HCT116 (cell line): Measurements from ENCODE around the gene RXFP3. TPM values are rescaled to one million over a fixed set of nuclear protein-coding genes. Genes with fewer than 3 reads are reported as not detected.

Experiments
- ATAC-seq: fragments of 200-7000 bp; cut with Tn5 transposase; 2 replicates; pipeline ENCODE4 v1.9.1; 2020; ENCODE audit warnings: mild to moderate bottlenecking, moderate library complexity
- BruUV-seq: library from RNA; stranded (reverse); fragments of 400-500 nt; replicated peaks from 2 replicates; lab custom pipeline; 2021; lab: Mats Ljungman, UMichigan
- CTCF ChIA-PET: fragments of 300-600 bp; sonication (Branson Sonifier 250); formaldehyde crosslinking; loops from one replicate; lab custom pipeline; 2021; ENCODE audit warnings: antibody characterized with exemption; lab: Charles Lee
- POLR2A ChIA-PET: fragments of 300-600, 350-600 bp; sonication (Branson Sonifier 250); formaldehyde crosslinking; loops from one replicate; lab custom pipeline; 2021; ENCODE audit warnings: antibody characterized with exemption; lab: Charles Lee
- RAD21 ChIA-PET, 2 experiments: fragments of 300-600 bp; sonication (Branson Sonifier 250); formaldehyde crosslinking; loops; one replicate each; lab custom pipeline; 2023; ENCODE audit warnings: low total read pairs in 2 of 2; ENCODE audit not compliant: uncharacterized antibody in 2 of 2, unreplicated experiment in 2 of 2, low non-redundant PET in 1 of 2; lab: Charles Lee
- DNase-seq: peaks from one replicate; pipeline ENCODE4 v3.0.0-alpha.2; 2010; ENCODE audit warnings: low read depth, low spot score
- H2AFZ ChIP-seq: fragments of 200-600 bp; shearing (Covaris generic), sonication (generic); 2 replicates; pipeline ENCODE4 v1.6.1; 2017; ENCODE audit warnings: low read depth, mixed run types, mixed read lengths, antibody characterized with exemption, low read length; ENCODE audit not compliant: poor library complexity, severe bottlenecking
- H3K27ac ChIP-seq: 2 replicates; pipeline ENCODE4 v1.5.1; 2012; ENCODE audit warnings: low read depth, low read length
- H3K27me3 ChIP-seq: fragments of 200-600 bp; sonication (generic); 2 replicates; pipeline ENCODE4 v1.6.1; 2016; ENCODE audit warnings: mixed run types, low read length, mixed read lengths; ENCODE audit not compliant: insufficient read depth
- H3K36me3 ChIP-seq, 2 experiments: fragments of 200-500 bp in 1 of 2; fragments of 200-600 bp in 1 of 2; sonication (Bioruptor generic) in 1 of 2; sonication (generic) in 1 of 2; 2 replicates each; pipeline versions ENCODE4 v1.5.1 to v1.6.1; 2014 to 2016; ENCODE audit warnings: low read length in 2 of 2, inconsistent platforms in 1 of 2, mixed read lengths in 1 of 2, mixed run types in 1 of 2; ENCODE audit not compliant: insufficient read depth in 2 of 2, control insufficient read depth in 1 of 2
- H3K4me1 ChIP-seq, 2 experiments: fragments of 200-600 bp in 1 of 2; sonication (generic) in 1 of 2; 2 replicates each; pipeline versions ENCODE4 v1.5.1 to v1.6.1; 2012 to 2017; ENCODE audit warnings: low read length in 2 of 2, inconsistent platforms in 1 of 2, mild to moderate bottlenecking in 1 of 2, mixed read lengths in 1 of 2, mixed run types in 1 of 2, moderate library complexity in 1 of 2; ENCODE audit not compliant: insufficient read depth in 2 of 2, control insufficient read depth in 1 of 2
- H3K4me2 ChIP-seq: fragments of 200-600 bp; sonication (generic); 2 replicates; pipeline ENCODE4 v1.6.1; 2017; ENCODE audit warnings: mixed run types, low read length, mixed read lengths
- H3K4me3 ChIP-seq, 2 experiments: fragments of 200-600 bp in 1 of 2; sonication (generic) in 1 of 2; replicated peaks in 1 of 2; 2 replicates each; pipeline ENCODE4 v1.5.1; 2011 to 2016; ENCODE audit warnings: low read length in 2 of 2, control low read depth in 1 of 2, low read depth in 1 of 2, mild to moderate bottlenecking in 1 of 2, mixed read lengths in 1 of 2, mixed run types in 1 of 2
- H3K79me2 ChIP-seq: fragments of 200-600 bp; sonication (generic); 2 replicates; pipeline ENCODE4 v1.6.1; 2017; ENCODE audit warnings: mild to moderate bottlenecking, mixed run types, low read length, moderate library complexity, mixed read lengths; ENCODE audit not compliant: insufficient read depth
- H3K9ac ChIP-seq: fragments of 200-600 bp; sonication (generic); 2 replicates; pipeline ENCODE4 v1.6.1; 2016; ENCODE audit warnings: low read length, mixed read lengths
- H3K9me2 ChIP-seq: fragments of 200-600 bp; sonication (generic), shearing (Covaris generic); 2 replicates; pipeline ENCODE4 v1.6.1; 2017; ENCODE audit warnings: mixed run types, mild to moderate bottlenecking, moderate library complexity; ENCODE audit not compliant: insufficient read depth
- H3K9me3 ChIP-seq, 2 experiments: fragments of 200-500 bp in 1 of 2; fragments of 200-600 bp in 1 of 2; sonication (Bioruptor generic) in 1 of 2; sonication (generic) in 1 of 2; 2 replicates each; pipeline ENCODE4 v1.6.1; 2014 to 2017; ENCODE audit warnings: low read length in 2 of 2, mixed read lengths in 2 of 2, inconsistent platforms in 1 of 2, low read depth in 1 of 2, mild to moderate bottlenecking in 1 of 2, mixed run types in 1 of 2, moderate library complexity in 1 of 2; ENCODE audit not compliant: control insufficient read depth in 1 of 2, insufficient read depth in 1 of 2
- H4K20me1 ChIP-seq: fragments of 200-600 bp; sonication (generic), shearing (Covaris generic); 2 replicates; pipeline ENCODE4 v1.6.1; 2017; ENCODE audit warnings: mixed run types, mild to moderate bottlenecking, moderate library complexity; ENCODE audit not compliant: insufficient read depth
- ATF3 ChIP-seq: IDR thresholded peaks from 2 replicates; pipeline ENCODE4 v1.6.1; 2012
- CEBPB ChIP-seq: IDR thresholded peaks from 2 replicates; pipeline ENCODE4 v1.6.1; 2012; ENCODE audit warnings: low read depth
- EGR1 ChIP-seq: IDR thresholded peaks from 2 replicates; pipeline ENCODE4 v1.6.1; 2012; ENCODE audit warnings: low read depth
- ELF1 ChIP-seq: IDR thresholded peaks from 2 replicates; pipeline ENCODE4 v1.6.1; 2012; ENCODE audit warnings: low read depth, borderline replicate concordance
- EZH2 ChIP-seq: fragments of 200-600 bp; sonication (generic); IDR thresholded peaks from 2 replicates; pipeline ENCODE4 v1.6.1; 2017; ENCODE audit warnings: antibody characterized with exemption, mixed run types
- EZH2phosphoT487 ChIP-seq: fragments of 200-600 bp; IDR thresholded peaks from 2 replicates; pipeline ENCODE4 v1.6.1; 2018; ENCODE audit warnings: antibody characterized with exemption, borderline replicate concordance
- JUND ChIP-seq: IDR thresholded peaks from 2 replicates; pipeline ENCODE4 v1.6.1; 2012
- POLR2A ChIP-seq: IDR thresholded peaks from 2 replicates; pipeline ENCODE4 v1.7.0; 2011; ENCODE audit warnings: borderline replicate concordance; ENCODE audit not compliant: insufficient read depth, insufficient read length; ENCODE audit errors: extremely low read depth
- RAD21 ChIP-seq: IDR thresholded peaks from 2 replicates; pipeline ENCODE4 v1.6.1; 2012; ENCODE audit warnings: low read depth, mild to moderate bottlenecking
- SIN3A ChIP-seq: IDR thresholded peaks from 2 replicates; pipeline ENCODE4 v1.6.1; 2012; ENCODE audit warnings: low read depth
- SRF ChIP-seq: IDR thresholded peaks from 2 replicates; pipeline ENCODE4 v1.6.1; 2012; ENCODE audit warnings: low read depth
- TCF7L2 ChIP-seq: IDR thresholded peaks from 2 replicates; pipeline ENCODE4 v1.7.0; 2011; ENCODE audit warnings: borderline replicate concordance, inconsistent platforms; ENCODE audit not compliant: insufficient read depth, insufficient read length; ENCODE audit errors: extremely low read depth
- YY1 ChIP-seq: IDR thresholded peaks from 2 replicates; pipeline ENCODE4 v1.6.1; 2011; ENCODE audit warnings: low read length, low read depth, moderate library complexity, mild to moderate bottlenecking; ENCODE audit not compliant: insufficient replicate concordance; ENCODE audit errors: extremely low read depth
- ZFX ChIP-seq: fragments of 450-650 bp; IDR thresholded peaks from 2 replicates; pipeline ENCODE4 v1.6.1; 2017
- ZNF274 ChIP-seq: fragments of 200-500 bp; sonication (Bioruptor generic); IDR thresholded peaks from 2 replicates; pipeline ENCODE4 v1.6.1; 2014; ENCODE audit warnings: mild to moderate bottlenecking, low read depth, low read length, inconsistent platforms
- intact Hi-C: fragments of 100-400 bp; cut with micrococcal nuclease; formaldehyde crosslinking; loops from 2 replicates; pipeline ENCODE4 v1.10.0; 2022
- total RNA-seq: library from RNA; stranded (reverse); gene quantifications from one replicate; pipeline ENCODE4 v1.2.1, GENCODE V29; 2021; ENCODE audit not compliant: unreplicated experiment
- TF ChIP-seq, protein P1 (sequence below): IDR thresholded peaks from 2 replicates; pipeline ENCODE4 v1.6.1; 2012; ENCODE audit warnings: low read depth
- TF ChIP-seq, protein P2 (sequence below): IDR thresholded peaks from 2 replicates; pipeline ENCODE4 v1.6.1; 2012
- TF ChIP-seq, protein P3 (sequence below), 3 experiments: fragments of 200-600 bp in 1 of 3; sonication (generic) in 1 of 3; IDR thresholded peaks in 2 of 3; conservative IDR thresholded peaks in 1 of 3; 2 replicates each; pipeline ENCODE4 v1.5.1; 2012 to 2017; ENCODE audit warnings: low read depth in 2 of 3, low read length in 2 of 3, antibody characterized with exemption in 1 of 3, borderline replicate concordance in 1 of 3, control low read depth in 1 of 3, mild to moderate bottlenecking in 1 of 3, mixed read lengths in 1 of 3, mixed run types in 1 of 3, moderate library complexity in 1 of 3; ENCODE audit not compliant: insufficient read depth in 1 of 3

RXFP3 gene
- total RNA-seq, 1 experiment from 2014 or later = not detected

GRCh38 chr5:33964132-33964700 lies 28.0 kb downstream of the RXFP3 start:
- no peaks in the 10 kb centered on the region for H3K9me2 ChIP-seq
- no peaks in the 10 kb centered on the region for H4K20me1 ChIP-seq
- H3K36me3 ChIP-seq = no peaks in the 10 kb centered on the region
- H3K27ac ChIP-seq = no peak overlapping the region
- RAD21 ChIA-PET = no interaction called here
- no peaks in the 10 kb centered on the region for H3K79me2 ChIP-seq
- CTCF ChIA-PET = no interaction called here
- H3K9ac ChIP-seq = no peak overlapping the region
- BruUV-seq = no TSS peak
- POLR2A ChIA-PET = no interaction called here
- no peak overlapping the region for H2AFZ ChIP-seq
- no peaks in the 10 kb centered on the region for H3K9me3 ChIP-seq
- TF ChIP-seq, protein P1, sequence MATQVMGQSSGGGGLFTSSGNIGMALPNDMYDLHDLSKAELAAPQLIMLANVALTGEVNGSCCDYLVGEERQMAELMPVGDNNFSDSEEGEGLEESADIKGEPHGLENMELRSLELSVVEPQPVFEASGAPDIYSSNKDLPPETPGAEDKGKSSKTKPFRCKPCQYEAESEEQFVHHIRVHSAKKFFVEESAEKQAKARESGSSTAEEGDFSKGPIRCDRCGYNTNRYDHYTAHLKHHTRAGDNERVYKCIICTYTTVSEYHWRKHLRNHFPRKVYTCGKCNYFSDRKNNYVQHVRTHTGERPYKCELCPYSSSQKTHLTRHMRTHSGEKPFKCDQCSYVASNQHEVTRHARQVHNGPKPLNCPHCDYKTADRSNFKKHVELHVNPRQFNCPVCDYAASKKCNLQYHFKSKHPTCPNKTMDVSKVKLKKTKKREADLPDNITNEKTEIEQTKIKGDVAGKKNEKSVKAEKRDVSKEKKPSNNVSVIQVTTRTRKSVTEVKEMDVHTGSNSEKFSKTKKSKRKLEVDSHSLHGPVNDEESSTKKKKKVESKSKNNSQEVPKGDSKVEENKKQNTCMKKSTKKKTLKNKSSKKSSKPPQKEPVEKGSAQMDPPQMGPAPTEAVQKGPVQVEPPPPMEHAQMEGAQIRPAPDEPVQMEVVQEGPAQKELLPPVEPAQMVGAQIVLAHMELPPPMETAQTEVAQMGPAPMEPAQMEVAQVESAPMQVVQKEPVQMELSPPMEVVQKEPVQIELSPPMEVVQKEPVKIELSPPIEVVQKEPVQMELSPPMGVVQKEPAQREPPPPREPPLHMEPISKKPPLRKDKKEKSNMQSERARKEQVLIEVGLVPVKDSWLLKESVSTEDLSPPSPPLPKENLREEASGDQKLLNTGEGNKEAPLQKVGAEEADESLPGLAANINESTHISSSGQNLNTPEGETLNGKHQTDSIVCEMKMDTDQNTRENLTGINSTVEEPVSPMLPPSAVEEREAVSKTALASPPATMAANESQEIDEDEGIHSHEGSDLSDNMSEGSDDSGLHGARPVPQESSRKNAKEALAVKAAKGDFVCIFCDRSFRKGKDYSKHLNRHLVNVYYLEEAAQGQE = no peak
- TF ChIP-seq JUND (no peak), ELF1 (no peak), RAD21 (no peak), SRF (no peak), EGR1 (no peak), POLR2A (no peak), EZH2phosphoT487 (no peak), SIN3A (no peak), ZNF274 (no peak), YY1 (no peak), ZFX (no peak), TCF7L2 (no peak), CEBPB (no peak), ATF3 (no peak), EZH2 (no peak)
- TF ChIP-seq, protein P2, sequence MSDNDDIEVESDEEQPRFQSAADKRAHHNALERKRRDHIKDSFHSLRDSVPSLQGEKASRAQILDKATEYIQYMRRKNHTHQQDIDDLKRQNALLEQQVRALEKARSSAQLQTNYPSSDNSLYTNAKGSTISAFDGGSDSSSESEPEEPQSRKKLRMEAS = no peak
- TF ChIP-seq, protein P3, sequence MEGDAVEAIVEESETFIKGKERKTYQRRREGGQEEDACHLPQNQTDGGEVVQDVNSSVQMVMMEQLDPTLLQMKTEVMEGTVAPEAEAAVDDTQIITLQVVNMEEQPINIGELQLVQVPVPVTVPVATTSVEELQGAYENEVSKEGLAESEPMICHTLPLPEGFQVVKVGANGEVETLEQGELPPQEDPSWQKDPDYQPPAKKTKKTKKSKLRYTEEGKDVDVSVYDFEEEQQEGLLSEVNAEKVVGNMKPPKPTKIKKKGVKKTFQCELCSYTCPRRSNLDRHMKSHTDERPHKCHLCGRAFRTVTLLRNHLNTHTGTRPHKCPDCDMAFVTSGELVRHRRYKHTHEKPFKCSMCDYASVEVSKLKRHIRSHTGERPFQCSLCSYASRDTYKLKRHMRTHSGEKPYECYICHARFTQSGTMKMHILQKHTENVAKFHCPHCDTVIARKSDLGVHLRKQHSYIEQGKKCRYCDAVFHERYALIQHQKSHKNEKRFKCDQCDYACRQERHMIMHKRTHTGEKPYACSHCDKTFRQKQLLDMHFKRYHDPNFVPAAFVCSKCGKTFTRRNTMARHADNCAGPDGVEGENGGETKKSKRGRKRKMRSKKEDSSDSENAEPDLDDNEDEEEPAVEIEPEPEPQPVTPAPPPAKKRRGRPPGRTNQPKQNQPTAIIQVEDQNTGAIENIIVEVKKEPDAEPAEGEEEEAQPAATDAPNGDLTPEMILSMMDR (IDR thresholded peaks at IDR 0.05 in 2 of 3, conservative IDR thresholded peaks at IDR 0.05 in 1 of 3; ENCODE audit: borderline replicate concordance in 1 of 3, insufficient read depth in 1 of 3, low read depth in 2 of 3, low read length in 2 of 3) = no peak
- TF ChIP-seq, all 23 proteins: peak for 0
- DNase-seq (no peak), ATAC-seq (no peak)
- no peaks in the 10 kb centered on the region for H3K4me1 ChIP-seq
- intact Hi-C loops = no loop called here
- peaks cover 15% of the 10 kb centered on the region for H3K27me3 ChIP-seq
- H3K4me2 ChIP-seq = no peak overlapping the region
- H3K4me3 ChIP-seq = no peak overlapping the region
